PC-9 (cell line): ENCODE measurements around the gene PTER.

Source experiments
- EZH2 ChIP-seq: fragments of 200-600 bp; sonication (generic); IDR thresholded peaks from 2 replicates; pipeline ENCODE4 v1.8.0; 2017; ENCODE audit warnings: antibody characterized with exemption, low read depth
- TF ChIP-seq, protein P1 (sequence below): fragments of 200-600 bp; sonication (generic); conservative IDR thresholded peaks from 2 replicates; pipeline ENCODE4 v1.6.1; 2017; ENCODE audit warnings: mixed run types, antibody characterized with exemption, mild to moderate bottlenecking, moderate library complexity

DNA sequence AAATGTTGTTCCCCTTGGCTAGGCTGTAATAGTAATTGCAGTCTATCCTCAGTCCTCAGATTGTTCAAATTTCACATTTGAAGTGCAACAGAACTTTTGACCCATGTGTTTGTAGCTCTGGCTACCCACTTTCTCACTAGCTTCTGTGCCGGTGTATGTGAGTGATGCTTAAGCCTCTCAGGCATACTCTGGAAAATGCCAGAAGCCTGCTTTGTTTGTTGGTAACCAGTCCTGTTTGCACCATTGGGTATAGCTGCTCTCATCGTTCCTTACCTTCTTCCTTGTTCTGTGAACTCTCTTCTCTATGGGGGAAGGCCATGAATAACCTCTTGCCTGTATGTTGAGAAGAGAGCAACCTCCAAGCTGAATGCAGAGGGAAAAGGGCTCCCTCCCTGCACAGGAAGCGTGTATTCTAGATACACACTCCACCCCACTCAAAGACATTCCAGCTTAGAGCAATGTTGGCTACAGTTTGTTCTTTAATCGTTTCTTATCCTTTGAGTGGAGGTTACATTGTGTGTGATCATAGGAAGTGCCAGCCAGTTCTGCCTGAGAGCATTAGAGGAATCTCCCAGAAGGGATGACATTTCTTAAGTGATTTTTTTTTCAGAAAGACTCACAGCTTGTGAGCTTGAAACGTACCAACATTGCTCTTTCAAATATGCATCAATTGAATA lies 44.4 kb downstream of the PTER start:
- TF ChIP-seq, protein P1, sequence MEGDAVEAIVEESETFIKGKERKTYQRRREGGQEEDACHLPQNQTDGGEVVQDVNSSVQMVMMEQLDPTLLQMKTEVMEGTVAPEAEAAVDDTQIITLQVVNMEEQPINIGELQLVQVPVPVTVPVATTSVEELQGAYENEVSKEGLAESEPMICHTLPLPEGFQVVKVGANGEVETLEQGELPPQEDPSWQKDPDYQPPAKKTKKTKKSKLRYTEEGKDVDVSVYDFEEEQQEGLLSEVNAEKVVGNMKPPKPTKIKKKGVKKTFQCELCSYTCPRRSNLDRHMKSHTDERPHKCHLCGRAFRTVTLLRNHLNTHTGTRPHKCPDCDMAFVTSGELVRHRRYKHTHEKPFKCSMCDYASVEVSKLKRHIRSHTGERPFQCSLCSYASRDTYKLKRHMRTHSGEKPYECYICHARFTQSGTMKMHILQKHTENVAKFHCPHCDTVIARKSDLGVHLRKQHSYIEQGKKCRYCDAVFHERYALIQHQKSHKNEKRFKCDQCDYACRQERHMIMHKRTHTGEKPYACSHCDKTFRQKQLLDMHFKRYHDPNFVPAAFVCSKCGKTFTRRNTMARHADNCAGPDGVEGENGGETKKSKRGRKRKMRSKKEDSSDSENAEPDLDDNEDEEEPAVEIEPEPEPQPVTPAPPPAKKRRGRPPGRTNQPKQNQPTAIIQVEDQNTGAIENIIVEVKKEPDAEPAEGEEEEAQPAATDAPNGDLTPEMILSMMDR = no peak
- no peak for TF ChIP-seq EZH2
